Common myeloid progenitor, CD34-positive (primary cell): ENCODE measurements around the gene LHFPL2.

ENCODE experiments used
- CTCF ChIA-PET: fragments of 350-600 bp; sonication (Branson Sonifier 250); formaldehyde crosslinking; loops from one replicate; lab custom pipeline; 2021; ENCODE audit warnings: antibody characterized with exemption; lab: Charles Lee
- POLR2A ChIA-PET: fragments of 350-600 bp; sonication (Branson Sonifier 250); formaldehyde crosslinking; loops from one replicate; lab custom pipeline; 2021; ENCODE audit warnings: antibody characterized with exemption; lab: Charles Lee
- DNase-seq, 3 donors: peaks; one replicate each; pipeline versions ENCODE4 v3.0.0 to v3.0.0-alpha.2; 2013
- H3K27ac ChIP-seq, 2 experiments: 1 replicate in 1 of 2; 2 replicates in 1 of 2; pipeline ENCODE4 v1.7.0; 2013; ENCODE audit warnings: inconsistent platforms in 2 of 2, low read length in 2 of 2, mild to moderate bottlenecking in 2 of 2, low read depth in 1 of 2, moderate library complexity in 1 of 2; ENCODE audit not compliant: severe bottlenecking in 2 of 2, insufficient read depth in 1 of 2, poor library complexity in 1 of 2
- H3K27me3 ChIP-seq, 5 experiments: replicated peaks in 2 of 5; 1 replicate in 3 of 5; 2 replicates in 2 of 5; pipeline versions ENCODE4 v1.6.1 to v1.7.0; 2013; ENCODE audit warnings: low read length in 4 of 5, mild to moderate bottlenecking in 2 of 5, moderate library complexity in 2 of 5, inconsistent platforms in 1 of 5; ENCODE audit not compliant: insufficient read depth in 5 of 5, control insufficient read depth in 4 of 5
- H3K36me3 ChIP-seq, 4 experiments: 1 replicate in 2 of 4; 2 replicates in 2 of 4; pipeline versions ENCODE4 v1.6.1 to v1.7.0; 2013; ENCODE audit warnings: low read length in 3 of 4, control low read depth in 1 of 4, mild to moderate bottlenecking in 1 of 4; ENCODE audit not compliant: control insufficient read depth in 4 of 4, insufficient read depth in 4 of 4
- H3K4me1 ChIP-seq, 4 experiments: 1 replicate in 3 of 4; 2 replicates in 1 of 4; pipeline versions ENCODE4 v1.6.1 to v1.7.1; 2013; ENCODE audit warnings: low read length in 3 of 4, mild to moderate bottlenecking in 3 of 4, control low read depth in 1 of 4, inconsistent platforms in 1 of 4, moderate library complexity in 1 of 4; ENCODE audit not compliant: control insufficient read depth in 4 of 4, insufficient read depth in 4 of 4; ENCODE audit errors: control extremely low read depth in 1 of 4
- H3K4me3 ChIP-seq, 7 experiments: 1 replicate in 4 of 7; 2 replicates in 3 of 7; pipeline versions ENCODE4 v1.5.1 to v1.7.0; 2013; ENCODE audit warnings: mild to moderate bottlenecking in 7 of 7, low read length in 6 of 7, moderate library complexity in 6 of 7, inconsistent platforms in 2 of 7, low read depth in 2 of 7, control low read depth in 1 of 7; ENCODE audit not compliant: insufficient read depth in 4 of 7, control insufficient read depth in 1 of 7; ENCODE audit errors: extremely low read depth in 1 of 7
- H3K9me3 ChIP-seq, 5 experiments: 1 replicate in 4 of 5; 2 replicates in 1 of 5; pipeline versions ENCODE4 v1.6.1 to v1.7.1; 2013; ENCODE audit warnings: low read length in 4 of 5, mild to moderate bottlenecking in 2 of 5, inconsistent platforms in 1 of 5, low read depth in 1 of 5, moderate library complexity in 1 of 5; ENCODE audit not compliant: control insufficient read depth in 4 of 5, insufficient read depth in 2 of 5; ENCODE audit errors: control extremely low read depth in 1 of 5
- WGBS: methylation state at CpG from one replicate; pipeline ENCODE4 v1.1.5; 2013; ENCODE audit not compliant: insufficient coverage; 5-methylcytosine and 5-hydroxymethylcytosine counted together

The LHFPL2 gene

GRCh38 chr5:78594021-78594420 is 54.6 kb downstream of the LHFPL2 start:
- H3K27ac ChIP-seq, result no peak overlapping the region
- POLR2A ChIA-PET, result no interaction called here

GRCh38 chr5:78593465-78593864 is 55.1 kb downstream of the LHFPL2 start:
- Histone ChIP-seq H3K4me1 (no peaks in the 10 kb centered on the region), H3K27ac (no peak overlapping the region), H3K36me3 (no peaks in the 10 kb centered on the region), H3K4me3 (no peak overlapping the region), H3K27me3 (peaks cover 0 to 20% (median 2%) of the 10 kb centered on the region in 5 experiments), H3K9me3 (no peaks in the 10 kb centered on the region)
- 100% methylated on average over 1 of the region's 2 CpGs for WGBS
- ChIA-PET POLR2A (no interaction called here), CTCF (no interaction called here)
- no peak for DNase-seq

More at GRCh38 chr5:78594021-78594420, 54.6 kb downstream of the LHFPL2 start:
- 80% methylated on average over 1 of the region's 3 CpGs for WGBS
- H3K4me3 ChIP-seq, result no peak overlapping the region
- no peaks in the 10 kb centered on the region for H3K36me3 ChIP-seq
- H3K9me3 ChIP-seq, result no peaks in the 10 kb centered on the region
- CTCF ChIA-PET, result no interaction called here
- H3K27me3 ChIP-seq, result peaks cover 0 to 20% (median 2%) of the 10 kb centered on the region in 5 experiments
- H3K4me1 ChIP-seq, result no peaks in the 10 kb centered on the region
- DNase-seq, result no peak

GRCh38 chr5:78592735-78593386 is 55.7 kb downstream of the LHFPL2 start:
- Histone ChIP-seq H3K9me3 (no peaks in the 10 kb centered on the region), H3K36me3 (no peaks in the 10 kb centered on the region), H3K4me3 (no peak overlapping the region), H3K27me3 (peaks cover 0 to 20% (median 2%) of the 10 kb centered on the region in 5 experiments), H3K27ac (no peak overlapping the region), H3K4me1 (peaks cover 0 to under 1% (median 0%) of the 10 kb centered on the region in 4 experiments)
- ChIA-PET POLR2A (no interaction called here), CTCF (no interaction called here)
- DNase-seq, result no peak
- 97% methylated on average over 5 of the region's 7 CpGs for WGBS

- Histone ChIP-seq H3K36me3 (no peaks in the 10 kb centered on the region), H3K9me3 (no peaks in the 10 kb centered on the region), H3K27ac (no peak overlapping the region), H3K4me1 (peaks cover 0 to 5% (median 0%) of the 10 kb centered on the region in 4 experiments), H3K4me3 (no peak overlapping the region), H3K27me3 (peaks cover 0 to 20% (median 2%) of the 10 kb centered on the region in 5 experiments)
- 98% methylated on average over 7 of the region's 9 CpGs for WGBS
- POLR2A ChIA-PET, result no interaction called here
- CTCF ChIA-PET, result no interaction called here
- no peak for DNase-seq
These were observed 56.4 kb downstream of the LHFPL2 start for GRCh38 chr5:78591972-78592700.

- H3K4me1 ChIP-seq, result peaks cover 0 to 8% (median 0%) of the 10 kb centered on the region in 4 experiments
- H3K27me3 ChIP-seq, result peaks cover 0 to 18% (median 2%) of the 10 kb centered on the region in 5 experiments
- H3K4me3 ChIP-seq, result no peak overlapping the region
- H3K36me3 ChIP-seq, result no peaks in the 10 kb centered on the region
- POLR2A ChIA-PET, result no interaction called here
- 87% methylated on average over 5 of the region's 6 CpGs for WGBS
- DNase-seq, result no peak
- H3K27ac ChIP-seq, result no peak overlapping the region
- CTCF ChIA-PET, result no interaction called here
- no peaks in the 10 kb centered on the region for H3K9me3 ChIP-seq
These were observed 57.4 kb downstream of the LHFPL2 start for GRCh38 chr5:78591138-78591612.

- Histone ChIP-seq H3K27me3 (peaks cover 0 to 18% (median 2%) of the 10 kb centered on the region in 5 experiments), H3K4me1 (peaks cover 0 to 9% (median 0%) of the 10 kb centered on the region in 4 experiments), H3K9me3 (peaks cover 0 to 2% (median 0%) of the 10 kb centered on the region in 5 experiments), H3K36me3 (no peaks in the 10 kb centered on the region), H3K4me3 (no peak overlapping the region), H3K27ac (no peak overlapping the region)
- DNase-seq, result no peak
- CTCF ChIA-PET, result no interaction called here
- whole genome bisulfite sequencing, result no CpG with 5 or more reads among the region's 5 CpGs
- POLR2A ChIA-PET, result no interaction called here
These were observed 58.6 kb downstream of the LHFPL2 start for GRCh38 chr5:78589923-78590322.

- DNase-seq, result no peak
- H3K36me3 ChIP-seq, result no peaks in the 10 kb centered on the region
- H3K27me3 ChIP-seq, result peaks cover 0 to 12% (median 2%) of the 10 kb centered on the region in 5 experiments
- POLR2A ChIA-PET, result no interaction called here
- H3K4me1 ChIP-seq, result peaks cover 0 to 9% (median 0%) of the 10 kb centered on the region in 4 experiments
- peaks cover 0 to 3% (median 0%) of the 10 kb centered on the region in 5 experiments for H3K9me3 ChIP-seq
- no peak overlapping the region for H3K4me3 ChIP-seq
- H3K27ac ChIP-seq, result no peak overlapping the region
- CTCF ChIA-PET, result no interaction called here
These were observed 60.1 kb downstream of the LHFPL2 start for GRCh38 chr5:78588507-78588906.
